IMR-90 (cell line): ENCODE results near the gene SLC9A5.

Experiments
- CTCF ChIP-seq: conservative IDR thresholded peaks from 2 replicates; pipeline ENCODE4 v1.5.1; 2012; ENCODE audit warnings: mild to moderate bottlenecking, low read depth, low read length, improper control_type of control experiment
- MAFK ChIP-seq: IDR thresholded peaks from 2 replicates; pipeline ENCODE4 v1.6.1; 2012; ENCODE audit warnings: low read depth, low read length, improper control_type of control experiment
- POLR2A ChIP-seq: IDR thresholded peaks from 2 replicates; pipeline ENCODE4 v1.6.1; 2012; ENCODE audit warnings: mild to moderate bottlenecking, low read depth, low read length
- RCOR1 ChIP-seq: IDR thresholded peaks from 2 replicates; pipeline ENCODE4 v1.6.1; 2012; ENCODE audit warnings: mild to moderate bottlenecking, low read length, improper control_type of control experiment; ENCODE audit not compliant: insufficient replicate concordance
- RFX5 ChIP-seq: IDR thresholded peaks from 2 replicates; pipeline ENCODE4 v1.8.0; 2012; ENCODE audit warnings: low read depth, mild to moderate bottlenecking, low read length, moderate library complexity

- TF ChIP-seq CTCF (no peak), POLR2A (no peak), MAFK (no peak), RFX5 (no peak), RCOR1 (no peak)
Measured at GRCh38 chr16:67227567-67227921, 21.2 kb upstream of the SLC9A5 start.
